NCI-H524 treated with DMSO at 0.1 percent for 48 hours (cell line): ENCODE results near the gene TRIM32.
"Not testable (repeated sequence)": the region's sequence is repeated elsewhere in the genome, so short reads cannot be mapped to it uniquely, and the experiment has no call there.

Experiments used
- DNase-seq: peaks from one replicate; lab custom pipeline; 2025; lab: John Stamatoyannopoulos, UW

Gene TRIM32

DNA sequence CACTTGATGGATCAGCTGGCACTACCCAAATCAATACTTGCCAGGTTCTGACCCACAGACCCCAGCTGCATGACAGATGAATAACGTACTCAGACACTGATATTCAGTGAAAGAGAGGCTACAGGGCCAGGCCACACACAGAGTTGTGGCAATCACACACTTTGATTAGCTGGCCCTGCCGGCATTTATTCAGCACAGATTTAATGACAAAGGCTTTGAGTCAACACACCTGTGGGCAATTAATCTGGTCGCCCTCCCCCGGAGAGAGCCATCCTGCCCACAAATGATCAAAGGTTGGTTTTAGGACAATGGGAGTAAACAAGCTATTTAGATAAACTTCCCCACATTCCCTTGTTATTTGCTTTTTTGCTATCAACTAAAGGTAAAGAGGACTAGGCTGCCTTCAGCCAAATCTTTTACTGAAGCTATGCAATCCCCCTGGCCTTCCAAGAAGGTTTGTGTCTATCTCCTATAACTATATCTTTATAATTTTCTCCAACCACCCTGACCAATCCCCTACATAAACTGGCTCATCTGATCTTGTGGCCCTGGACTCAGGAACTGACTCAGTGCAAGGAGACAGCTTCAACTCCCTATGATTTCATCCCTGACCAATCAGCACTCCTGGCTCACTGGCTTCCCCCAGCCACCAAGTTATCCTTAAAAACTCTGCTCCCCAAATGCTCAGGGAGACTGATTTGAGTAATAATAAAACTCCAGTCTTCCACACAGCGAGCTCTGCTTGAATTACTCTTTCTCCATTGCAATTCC, 12.7 kb upstream of the TRIM32 start:
- no peak for DNase-seq

DNA sequence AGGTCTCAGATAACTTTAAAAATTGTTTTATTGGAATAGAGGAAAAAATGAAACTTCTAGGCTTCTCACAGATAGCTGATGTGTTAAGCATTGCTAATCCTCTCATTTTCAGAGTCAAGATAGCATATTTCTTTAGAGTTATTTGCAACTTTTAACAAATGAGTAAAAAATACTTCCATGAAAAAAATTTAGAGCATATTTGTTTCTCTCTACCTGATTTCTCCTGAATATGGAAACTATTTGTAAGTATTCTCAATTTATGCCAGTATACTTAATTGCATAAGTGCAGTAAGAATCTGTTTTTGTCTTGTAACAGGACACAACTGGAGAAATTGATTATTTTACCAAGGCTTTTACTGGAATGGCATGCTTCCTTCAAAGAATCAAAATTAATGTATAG, 3.6 kb upstream of the TRIM32 start:
- DNase-seq, result no peak

DNA sequence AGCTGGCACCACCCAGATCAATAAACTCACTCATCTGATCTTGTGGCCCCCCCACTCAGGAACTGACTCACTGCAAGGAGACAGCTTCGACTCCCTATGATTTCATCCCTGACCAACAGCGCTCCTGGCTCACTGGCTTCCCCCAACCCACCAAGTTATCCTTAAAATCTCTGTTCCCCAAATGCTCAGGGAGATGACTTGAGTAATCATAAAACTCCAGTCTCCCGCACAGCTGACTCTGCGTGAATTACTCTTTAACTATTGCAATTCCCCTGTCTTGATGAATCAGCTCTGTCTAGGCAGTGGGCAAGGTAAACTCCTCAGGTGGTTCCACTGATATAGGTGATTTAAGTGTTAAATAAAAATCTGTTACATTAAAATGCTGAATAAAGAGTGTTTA, 1.9 kb upstream of the TRIM32 start:
- DNase-seq, result no peak

DNA sequence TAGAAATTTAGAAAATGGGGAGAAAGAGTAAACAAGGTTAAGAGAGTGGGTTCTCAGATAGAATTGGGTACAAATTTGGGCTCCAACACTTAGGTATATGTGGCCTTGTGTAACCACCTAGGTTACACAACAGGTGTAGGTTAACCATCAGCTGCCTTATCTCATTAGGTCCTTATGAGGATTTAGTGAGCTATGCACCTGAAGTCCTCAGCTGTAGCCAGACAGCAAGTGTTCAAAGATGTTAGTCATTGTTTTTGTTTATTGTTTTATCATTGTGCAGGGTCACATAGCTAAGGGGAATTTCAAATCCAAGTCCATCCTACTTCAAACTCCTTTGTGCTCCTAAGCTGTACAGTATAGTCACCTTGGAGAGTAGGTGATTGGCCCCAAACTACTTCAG, 970 bp upstream of the TRIM32 start:
- no peak for DNase-seq

DNA sequence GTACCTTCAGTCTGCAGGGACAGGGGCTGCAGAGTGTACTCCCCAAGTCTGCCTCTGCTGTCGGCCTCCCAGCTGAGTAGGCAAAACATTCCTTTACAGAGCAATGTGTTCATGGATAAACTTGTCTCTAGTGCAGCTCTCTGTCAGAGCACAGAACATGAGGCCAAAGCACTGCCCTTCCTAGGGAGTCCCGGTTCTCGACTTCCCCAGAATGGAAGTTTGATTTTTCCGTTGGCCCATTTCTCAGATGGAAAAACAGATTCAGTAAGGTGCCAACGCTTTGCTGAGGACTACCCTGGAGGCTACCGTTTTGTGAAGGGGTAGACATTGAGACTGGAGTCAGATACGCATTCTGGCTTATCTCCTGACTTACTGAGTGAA, 422 bp upstream of the TRIM32 start:
- DNase-seq, result no peak

DNA sequence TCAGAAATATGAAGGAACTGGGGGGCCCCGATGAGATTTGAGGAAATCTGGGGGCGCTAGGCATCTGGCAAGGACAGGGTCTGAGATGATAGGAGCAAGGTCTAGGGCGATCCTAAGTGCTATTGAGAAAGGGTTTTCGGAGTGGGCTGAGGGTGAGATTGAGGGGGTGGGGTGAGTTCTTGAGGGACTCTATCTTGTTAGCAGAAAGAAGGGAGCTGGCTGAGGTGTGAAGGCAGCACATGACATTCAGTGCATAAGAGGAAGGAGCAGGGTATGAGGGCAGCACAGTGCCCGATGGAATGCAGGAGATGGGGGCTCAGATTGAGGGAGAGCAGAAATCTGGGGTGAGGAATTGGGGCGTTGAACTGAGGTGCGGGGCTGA, 640 bp downstream of the TRIM32 start:
- DNase-seq, result no peak

DNA sequence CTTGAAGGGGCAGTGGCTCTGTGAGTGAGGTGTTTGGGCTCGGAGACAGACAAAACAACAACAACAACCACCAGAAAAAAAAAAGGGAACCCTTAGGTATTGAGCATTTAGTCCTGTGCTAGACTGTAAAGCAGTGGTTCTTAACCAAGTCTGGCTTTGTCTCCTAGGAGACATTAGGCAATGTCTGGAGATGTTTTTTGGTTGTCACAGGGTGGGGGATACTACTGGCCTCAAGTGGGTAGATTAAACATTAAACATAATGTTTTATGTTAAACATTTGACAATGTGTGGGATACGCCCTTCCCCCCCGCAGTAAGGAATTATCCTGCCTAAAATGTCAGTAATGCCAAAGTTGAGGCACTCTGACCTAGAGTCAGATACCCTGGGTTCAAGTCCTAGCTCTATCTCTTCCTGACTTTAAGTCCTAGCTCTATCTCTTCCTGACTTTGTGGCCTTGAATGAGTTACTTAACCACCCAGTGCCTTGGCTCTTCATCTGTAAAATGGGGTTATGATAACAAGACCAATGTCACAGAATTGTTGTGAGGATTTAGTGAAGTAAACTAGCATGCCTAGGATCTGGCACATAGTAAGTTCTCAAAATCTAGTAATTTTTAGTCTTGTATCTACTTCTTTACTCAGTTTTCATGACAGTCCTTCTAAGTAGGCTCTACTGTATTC, 1.8 kb downstream of the TRIM32 start:
- no peak for DNase-seq

DNA sequence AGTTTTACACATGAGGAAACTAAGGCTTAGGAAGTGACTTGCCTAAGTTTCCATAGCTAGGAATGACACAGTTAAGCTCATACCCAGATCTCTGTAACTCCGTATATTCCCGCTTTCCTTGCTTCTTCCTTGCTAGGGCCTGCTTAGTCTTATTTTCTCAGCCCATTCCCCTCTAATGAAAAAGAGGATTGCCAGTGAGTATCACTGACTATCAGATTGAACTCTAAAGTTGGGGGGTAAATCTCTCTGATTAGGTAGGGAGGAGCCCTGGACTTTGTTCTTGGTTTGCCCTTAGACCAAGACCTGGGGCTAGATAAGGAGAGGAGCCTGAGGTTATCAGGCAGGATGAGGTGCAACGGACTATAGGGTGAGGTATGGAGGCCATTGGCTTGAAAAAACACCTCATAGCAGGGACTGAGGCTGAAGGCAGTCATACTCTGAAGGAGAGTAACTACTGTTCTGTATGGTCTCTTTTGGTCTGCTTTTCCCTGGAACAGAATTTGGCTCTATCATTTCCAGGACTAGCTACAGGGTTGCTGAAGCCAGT, 2.5 kb downstream of the TRIM32 start:
- DNase-seq, result no peak

DNA sequence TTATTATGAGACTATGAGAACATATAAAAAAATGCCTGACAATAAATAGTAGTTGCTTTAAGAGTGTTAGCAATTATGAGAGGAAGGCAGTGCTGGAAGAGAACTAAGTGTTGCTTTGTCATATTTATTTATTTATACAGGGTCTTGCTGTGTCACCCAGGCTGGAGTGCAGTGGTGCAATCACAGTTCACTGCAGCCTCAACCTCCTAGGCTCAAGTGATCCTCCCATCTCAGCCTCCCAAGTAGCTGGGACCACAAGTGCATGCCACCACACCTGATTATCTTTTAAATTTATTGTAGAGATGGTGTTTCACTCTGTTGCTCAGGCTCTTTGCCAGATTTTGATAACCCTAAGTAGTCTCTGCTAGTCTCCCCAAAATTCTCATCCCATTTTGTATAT, 3.7 kb downstream of the TRIM32 start:
- not testable (repeated sequence) for DNase-seq

DNA sequence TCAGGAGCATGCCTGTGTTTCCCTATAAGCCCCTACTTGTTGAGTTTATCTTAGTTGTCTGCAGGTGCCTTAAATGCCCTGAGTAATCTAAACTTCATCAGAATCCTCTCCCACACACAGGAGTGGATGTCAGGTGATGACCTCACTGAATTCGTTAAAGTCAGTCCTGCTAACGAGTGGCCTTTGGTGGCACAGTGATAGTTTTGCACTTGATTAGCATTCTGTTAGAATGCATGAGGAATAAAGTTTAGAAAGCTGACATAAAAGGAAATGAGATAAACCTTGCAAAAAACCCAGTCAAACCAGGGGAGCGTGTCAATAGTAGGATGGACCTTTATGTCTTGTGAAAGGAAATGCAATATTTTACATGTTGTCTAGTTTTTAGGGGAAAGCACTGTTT, 4.5 kb downstream of the TRIM32 start:
- no peak for DNase-seq

DNA sequence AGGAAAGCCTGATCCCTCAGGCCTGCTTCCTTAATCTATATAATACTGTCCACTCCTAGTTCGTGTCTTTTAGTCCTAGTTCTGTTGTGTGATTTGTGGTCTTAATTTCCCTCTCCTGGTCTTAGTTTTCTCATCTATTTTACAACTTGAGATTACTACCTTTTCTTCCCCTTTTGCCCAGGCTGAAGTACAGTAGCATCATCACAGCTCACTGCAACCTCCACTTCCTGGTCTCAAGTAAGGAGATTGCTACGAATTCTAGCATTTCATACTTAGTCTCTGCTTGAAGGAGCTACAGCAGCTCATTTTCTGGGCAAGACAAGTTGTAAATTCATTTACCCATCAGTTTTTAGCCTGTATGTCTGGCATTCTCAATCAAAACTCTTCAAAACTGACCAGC, 5.5 kb downstream of the TRIM32 start:
- DNase-seq, result no peak

DNA sequence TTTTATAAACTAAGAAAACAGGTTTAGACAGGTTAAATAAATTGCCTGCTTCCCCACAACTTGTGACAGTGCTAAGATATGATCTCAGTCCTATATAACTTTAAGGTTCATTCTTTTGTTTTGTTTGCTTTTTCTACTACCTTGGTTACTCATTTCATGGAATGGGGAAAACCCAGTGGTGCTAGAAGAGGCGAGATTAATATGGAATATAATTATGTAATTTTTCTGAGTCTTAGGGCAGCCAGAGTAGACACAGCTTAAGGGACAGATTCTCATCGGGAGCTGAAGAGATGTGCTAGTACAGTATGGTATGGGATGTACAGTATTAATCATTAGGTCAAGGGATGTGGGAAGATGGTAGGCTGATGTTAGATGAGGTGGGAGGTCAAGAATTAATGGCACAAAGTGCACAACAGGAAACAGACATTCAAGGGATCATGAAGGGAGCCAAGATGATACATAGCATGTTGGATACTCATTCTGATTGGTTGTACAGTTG, 6.2 kb downstream of the TRIM32 start:
- no peak for DNase-seq

DNA sequence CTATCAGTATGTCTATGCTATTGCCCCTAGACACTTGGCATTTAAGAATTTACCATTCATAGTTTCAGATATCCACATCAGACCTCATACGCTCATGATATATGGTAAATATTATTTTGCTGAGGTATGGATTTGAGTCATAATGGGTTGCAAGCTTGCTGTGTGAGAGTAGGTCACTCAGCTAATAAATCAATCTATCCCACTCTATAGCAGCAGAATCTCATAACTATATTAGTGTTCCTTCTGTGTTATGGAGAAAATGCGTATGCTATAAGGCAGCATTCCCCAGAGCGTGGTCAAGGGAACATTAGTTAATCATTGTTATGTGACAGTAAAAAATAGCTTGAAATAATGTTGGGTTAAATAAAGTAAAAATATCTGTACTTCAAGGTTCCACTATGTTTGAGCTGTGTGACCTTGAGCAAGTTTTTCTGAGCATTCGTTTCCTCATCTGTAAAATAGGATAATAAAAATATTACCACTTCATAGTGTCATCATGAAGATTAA, 7.7 kb downstream of the TRIM32 start:
- DNase-seq, result no peak

DNA sequence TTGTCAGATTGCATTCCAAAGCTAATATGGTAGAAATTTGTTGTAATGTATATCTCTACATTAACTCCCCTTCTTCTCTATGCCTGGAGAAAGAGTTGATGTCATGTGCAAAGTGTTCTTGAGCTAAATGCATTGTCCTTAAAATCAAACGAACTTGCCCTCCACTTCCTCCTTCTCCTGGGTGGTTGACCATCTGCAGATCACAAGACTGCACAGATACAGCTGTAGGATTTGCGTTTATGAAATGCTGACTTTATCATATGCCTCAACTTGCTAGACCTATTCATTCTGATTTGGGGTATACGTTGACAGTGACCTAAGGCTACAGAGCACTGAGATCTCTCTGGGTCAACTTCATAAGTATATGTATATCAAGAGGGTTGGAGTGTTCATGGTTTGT, 8.3 kb downstream of the TRIM32 start:
- DNase-seq, result no peak

DNA sequence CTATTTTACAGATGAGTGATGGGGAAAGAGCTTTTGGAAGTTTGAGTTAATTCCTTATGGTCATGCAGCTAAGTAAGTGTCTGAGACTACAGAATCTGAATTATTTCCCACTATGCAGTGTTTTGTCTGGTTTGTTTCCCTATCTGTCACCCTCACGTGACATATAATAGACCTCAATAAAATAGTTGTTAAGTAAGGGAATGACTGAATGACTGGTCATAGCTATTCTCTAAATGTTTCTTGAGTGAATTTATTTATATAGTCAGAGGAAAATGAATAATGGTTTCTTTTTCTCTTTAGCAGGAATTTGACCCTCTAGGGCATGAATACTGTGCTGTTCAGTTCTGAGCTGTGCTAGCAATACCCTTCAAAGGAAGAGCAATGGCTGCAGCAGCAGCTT, 10.3 kb downstream of the TRIM32 start:
- no peak for DNase-seq

DNA sequence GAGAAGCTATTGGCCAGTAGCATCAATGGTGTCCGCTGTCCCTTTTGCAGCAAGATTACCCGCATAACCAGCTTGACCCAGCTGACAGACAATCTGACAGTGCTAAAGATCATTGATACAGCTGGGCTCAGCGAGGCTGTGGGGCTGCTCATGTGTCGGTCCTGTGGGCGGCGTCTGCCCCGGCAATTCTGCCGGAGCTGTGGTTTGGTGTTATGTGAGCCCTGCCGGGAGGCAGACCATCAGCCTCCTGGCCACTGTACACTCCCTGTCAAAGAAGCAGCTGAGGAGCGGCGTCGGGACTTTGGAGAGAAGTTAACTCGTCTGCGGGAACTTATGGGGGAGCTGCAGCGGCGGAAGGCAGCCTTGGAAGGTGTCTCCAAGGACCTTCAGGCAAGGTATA, 10.8 kb downstream of the TRIM32 start:
- DNase-seq, result no peak

DNA sequence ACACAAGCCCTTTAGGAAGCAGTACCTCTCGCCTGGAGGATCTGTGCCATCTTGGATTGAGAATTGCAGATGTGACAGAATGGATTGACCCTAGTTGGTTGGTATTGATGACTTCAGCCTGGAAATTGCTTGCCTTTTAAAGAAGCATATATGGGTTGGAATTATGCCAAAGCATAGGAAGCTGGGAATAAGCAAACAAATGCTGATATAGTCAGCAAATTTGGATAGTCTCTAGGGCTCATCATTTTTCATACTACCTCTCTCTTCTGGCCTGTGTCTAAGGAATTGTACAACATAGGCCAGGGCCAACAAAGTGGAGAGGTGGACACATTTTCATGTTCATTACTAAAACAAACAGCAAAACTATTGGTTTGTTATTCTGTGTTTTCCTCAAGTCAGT, 13.2 kb downstream of the TRIM32 start:
- no peak for DNase-seq

DNA sequence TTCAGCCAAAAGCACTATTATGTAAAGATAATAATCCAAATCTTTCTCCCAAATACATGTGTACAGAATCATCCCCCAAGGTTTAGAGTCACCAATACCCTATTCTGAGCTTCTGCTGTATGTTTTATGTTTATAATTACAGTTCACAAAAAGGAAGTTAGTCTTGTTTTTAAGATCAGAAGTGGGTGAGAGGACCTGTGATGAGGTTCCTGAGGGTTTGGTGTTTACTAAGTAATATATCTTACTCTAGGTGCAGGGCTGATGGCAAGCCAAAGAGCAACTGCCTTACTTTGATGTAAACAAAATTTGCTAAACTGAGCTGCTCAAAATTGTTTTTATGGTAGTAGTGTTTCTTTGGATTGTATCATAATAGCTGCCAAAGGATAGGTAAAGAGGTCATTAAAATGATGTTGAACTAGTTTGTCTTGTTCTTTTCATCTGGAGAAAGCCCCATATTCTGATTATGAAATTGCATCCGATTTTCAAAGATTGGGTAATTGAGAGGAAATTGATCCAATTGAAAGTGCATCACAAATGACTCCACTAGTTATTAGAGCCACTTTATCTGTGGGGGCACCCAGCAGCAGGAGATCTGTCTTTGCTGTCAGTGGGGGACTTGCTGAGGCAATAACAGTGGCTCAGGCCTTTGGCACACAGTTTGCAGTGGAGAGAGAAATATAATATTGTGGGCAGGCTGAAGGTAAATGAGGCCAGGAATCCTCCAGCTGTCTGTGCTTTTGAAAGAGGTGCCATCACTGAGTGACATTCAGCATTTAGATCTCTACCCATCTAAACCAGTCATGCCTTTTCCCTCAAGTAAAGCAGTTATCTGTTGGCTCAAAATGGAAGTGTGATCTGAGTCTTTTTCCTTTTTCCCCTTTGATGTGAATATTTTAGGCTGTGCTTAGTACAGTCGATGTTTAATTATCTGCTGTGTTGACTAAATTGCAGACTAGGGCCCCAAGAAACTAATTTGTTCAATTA, 14.1 kb downstream of the TRIM32 start:
- no peak for DNase-seq

DNA sequence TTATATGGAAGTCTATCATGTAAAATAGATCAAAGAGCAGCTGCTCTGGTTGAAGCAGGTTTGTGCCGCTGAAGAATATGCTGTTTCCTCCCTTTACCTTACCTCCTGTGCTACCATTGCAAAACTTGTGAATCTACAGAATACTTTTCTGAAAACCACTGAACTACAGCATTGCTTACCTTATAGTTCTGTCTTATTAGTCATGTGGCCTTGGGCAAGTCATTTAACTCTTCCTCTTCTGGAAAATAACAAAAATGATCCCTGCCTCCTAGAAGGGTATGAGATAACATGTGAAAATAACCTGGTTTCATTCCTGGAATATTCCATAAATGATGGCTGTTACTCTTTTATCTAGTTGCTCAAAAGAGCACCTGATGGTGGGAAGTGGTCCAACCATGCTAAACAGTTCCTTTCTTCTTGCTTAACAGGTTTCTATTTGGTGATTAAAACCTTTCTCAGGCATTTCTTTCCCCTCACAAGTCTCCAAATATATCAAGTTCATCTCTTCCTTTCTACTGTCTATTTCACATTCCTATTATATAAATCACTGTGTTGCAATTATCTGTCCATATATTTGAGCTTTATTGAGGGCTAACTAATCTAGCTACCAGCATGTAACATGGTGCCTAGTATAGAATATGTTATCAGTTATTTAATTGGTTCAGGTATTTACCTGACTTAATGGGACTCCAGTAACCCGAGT, 15.0 kb downstream of the TRIM32 start:
- DNase-seq, result no peak

DNA sequence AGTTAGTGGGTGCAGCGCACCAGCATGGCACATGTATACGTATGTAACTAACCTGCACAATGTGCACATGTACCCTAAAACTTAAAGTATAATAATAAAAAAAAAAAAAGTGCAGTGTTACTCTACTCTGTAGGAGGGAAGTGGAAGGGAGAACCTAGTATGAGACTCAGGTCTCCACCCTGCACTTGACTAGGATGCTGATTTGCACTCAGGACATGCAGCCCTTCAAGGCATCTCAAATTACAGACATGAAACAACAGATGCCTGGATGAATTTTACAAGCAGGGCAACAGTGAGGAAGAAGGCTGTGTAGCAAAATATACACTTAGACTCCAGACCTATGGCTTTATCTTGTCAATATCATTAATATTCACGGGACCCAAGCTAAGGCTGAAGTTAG, 16.5 kb downstream of the TRIM32 start:
- no peak for DNase-seq

DNA sequence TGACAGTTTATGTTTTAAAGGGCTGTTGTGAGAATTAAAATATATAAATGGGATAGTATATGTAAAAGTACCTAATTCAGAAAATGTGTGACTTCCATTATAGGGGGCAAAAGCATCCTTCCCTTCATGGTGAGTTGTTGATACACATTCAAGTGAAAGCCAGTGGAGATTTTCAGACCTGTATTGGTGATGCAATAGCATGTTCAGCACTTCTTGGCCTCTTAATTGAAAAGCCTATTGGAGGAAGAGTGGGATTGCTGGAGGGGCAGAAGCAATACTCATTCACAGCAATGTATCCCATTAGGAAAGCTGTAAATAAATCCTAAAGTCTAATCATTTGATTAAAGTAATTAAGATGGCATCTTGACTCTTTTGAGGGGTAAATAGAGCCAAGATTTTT, 17.4 kb downstream of the TRIM32 start:
- DNase-seq, result no peak
